Astrocyte of the spinal cord (primary cell): ENCODE results near the gene ETV3L.

Experiments used
- DNase-seq: peaks from one replicate; pipeline ENCODE4 v3.0.0; 2011; ENCODE audit warnings: low read depth, low spot score
- H3K4me3 ChIP-seq: 2 replicates; pipeline ENCODE4 v1.5.1; 2011; ENCODE audit warnings: low read depth, mild to moderate bottlenecking, low read length, moderate library complexity
- in situ Hi-C: cut with HindIII; loops from 2 replicates; pipeline ENCODE4 v1.10.0; 2017; ENCODE audit warnings: low sequenced_read_pairs
- TF ChIP-seq, protein P1 (sequence below): IDR thresholded peaks from 2 replicates; pipeline ENCODE4 v1.5.1; 2012; ENCODE audit warnings: low read depth, mild to moderate bottlenecking, low read length, inconsistent platforms

Gene ETV3L

DNA sequence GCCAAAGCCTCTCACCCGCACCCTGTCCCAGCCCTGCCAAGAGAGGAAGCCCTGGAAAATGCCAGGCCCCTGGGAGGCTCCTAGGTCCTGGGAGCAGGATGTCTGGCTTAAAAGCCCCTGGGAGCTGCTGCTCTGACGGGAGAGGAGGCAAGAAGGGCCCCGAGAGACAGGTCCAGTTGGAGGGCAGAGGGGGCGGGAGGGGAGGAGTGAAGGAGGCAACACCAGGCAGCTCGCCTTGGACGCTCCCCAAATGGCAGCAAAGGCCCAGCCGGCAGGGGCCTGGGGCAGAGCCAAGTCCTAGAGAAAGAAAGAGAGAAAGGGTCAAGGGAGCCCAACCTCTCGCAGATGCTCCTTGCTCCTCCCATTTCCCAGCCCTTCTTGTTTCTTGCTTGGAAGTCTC is 6.8 kb downstream of the ETV3L start:
- in situ Hi-C loops: no loop called here
- TF ChIP-seq, protein P1, sequence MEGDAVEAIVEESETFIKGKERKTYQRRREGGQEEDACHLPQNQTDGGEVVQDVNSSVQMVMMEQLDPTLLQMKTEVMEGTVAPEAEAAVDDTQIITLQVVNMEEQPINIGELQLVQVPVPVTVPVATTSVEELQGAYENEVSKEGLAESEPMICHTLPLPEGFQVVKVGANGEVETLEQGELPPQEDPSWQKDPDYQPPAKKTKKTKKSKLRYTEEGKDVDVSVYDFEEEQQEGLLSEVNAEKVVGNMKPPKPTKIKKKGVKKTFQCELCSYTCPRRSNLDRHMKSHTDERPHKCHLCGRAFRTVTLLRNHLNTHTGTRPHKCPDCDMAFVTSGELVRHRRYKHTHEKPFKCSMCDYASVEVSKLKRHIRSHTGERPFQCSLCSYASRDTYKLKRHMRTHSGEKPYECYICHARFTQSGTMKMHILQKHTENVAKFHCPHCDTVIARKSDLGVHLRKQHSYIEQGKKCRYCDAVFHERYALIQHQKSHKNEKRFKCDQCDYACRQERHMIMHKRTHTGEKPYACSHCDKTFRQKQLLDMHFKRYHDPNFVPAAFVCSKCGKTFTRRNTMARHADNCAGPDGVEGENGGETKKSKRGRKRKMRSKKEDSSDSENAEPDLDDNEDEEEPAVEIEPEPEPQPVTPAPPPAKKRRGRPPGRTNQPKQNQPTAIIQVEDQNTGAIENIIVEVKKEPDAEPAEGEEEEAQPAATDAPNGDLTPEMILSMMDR: no peak
- no peak for DNase-seq
- H3K4me3 ChIP-seq: no peak overlapping the region

DNA sequence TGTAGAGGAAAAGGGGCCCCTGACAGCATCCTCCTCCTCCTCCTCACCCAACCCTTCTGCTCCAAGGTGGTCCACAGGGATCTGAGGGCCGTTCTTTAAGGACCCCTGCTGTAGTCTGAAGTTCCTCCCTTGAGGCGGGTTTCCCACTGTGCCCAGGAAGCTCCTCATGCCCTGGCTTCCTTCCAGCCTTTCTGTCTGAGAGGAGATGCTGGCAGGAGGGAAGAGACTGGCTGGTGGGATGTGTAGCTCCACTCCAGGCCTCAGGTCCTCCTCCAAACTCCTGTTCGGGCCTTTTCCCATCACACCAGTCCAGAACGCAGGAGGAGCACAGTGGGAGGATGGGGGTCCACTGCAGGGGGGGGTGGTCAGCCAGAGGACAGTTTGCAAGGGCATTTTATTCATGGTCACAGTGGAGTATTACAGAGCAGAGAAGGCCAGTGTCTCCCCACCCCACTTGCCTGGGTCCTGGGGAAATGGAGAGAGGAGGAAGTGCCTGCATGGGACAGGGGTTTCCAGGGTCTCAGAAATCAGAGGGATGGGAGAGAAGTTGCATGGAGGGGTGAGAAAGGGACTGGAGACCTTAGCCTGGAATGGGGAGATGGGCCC is 7.8 kb downstream of the ETV3L start:
- TF ChIP-seq, protein P1: no peak
- in situ Hi-C loops: no loop called here
- DNase-seq: no peak

DNA sequence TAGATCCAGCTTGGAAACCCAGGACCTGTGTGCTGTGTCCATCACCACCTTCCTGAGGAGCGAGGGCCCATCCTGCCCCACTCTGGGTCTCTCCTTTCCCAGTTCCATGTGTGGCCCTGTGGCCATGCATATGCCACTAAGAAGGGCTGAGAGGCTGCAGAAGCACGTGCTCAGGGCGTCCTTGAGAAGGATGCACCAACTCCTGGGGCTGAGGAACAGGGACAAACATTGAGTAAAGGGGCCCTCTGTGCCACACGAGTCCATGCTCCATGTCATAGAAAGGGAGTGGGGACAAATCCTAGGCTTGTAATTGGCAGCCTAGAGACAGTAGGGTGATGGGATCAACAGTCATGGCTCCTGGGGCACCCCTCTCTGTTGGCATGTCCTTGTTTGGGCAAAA is 8.4 kb downstream of the ETV3L start:
- no peak overlapping the region for H3K4me3 ChIP-seq
- DNase-seq: no peak
- TF ChIP-seq, protein P1: no peak
- in situ Hi-C loops: no loop called here

More for the DNA sequence above, 7.8 kb downstream of the ETV3L start:
- no peak overlapping the region for H3K4me3 ChIP-seq

DNA sequence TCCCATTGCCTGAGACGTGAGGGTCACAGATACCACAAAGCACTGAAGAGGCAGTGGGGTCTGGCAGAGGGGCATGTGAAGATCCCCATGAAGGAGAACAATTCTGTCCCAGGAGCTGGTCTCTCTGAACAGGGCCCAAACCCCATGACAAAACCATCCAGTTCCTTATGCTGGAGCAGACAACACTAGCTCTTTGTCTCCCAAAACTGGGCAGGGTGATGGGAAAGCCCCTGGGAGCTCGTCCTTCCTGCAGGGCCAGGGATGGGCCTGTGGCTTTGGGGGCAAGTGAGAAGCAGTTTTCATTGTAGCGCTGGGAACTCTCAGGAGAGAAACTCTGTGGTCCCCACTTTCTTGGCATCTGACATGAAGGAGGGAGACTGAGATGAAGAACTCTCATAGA is 8.8 kb downstream of the ETV3L start:
- no peak overlapping the region for H3K4me3 ChIP-seq
- TF ChIP-seq, protein P1: no peak
- in situ Hi-C loops: no loop called here
- no peak for DNase-seq

DNA sequence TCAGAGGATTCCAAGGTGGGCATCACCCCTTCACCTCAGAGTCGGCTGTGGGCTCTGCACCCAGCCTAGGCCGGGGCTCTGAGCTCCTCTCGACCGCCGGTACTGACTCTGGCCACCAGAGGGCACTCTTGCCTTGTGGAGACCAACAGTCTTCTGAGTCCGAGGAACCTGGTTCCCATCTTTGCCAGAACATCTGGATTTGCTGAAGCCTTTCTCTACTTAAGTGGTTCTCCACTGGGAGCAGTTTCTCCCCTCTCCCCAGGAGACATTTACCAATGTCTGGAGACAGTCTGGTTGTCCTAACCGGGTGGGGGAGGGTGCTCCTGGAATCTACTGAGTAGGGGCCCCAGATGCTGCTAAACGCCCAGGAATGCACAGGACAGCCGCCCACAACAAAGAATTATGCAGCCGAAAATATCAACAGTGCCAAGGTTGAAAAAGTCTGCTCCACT is 9.4 kb downstream of the ETV3L start:
- in situ Hi-C loops: no loop called here
- DNase-seq: peak; percentile 78
- TF ChIP-seq, protein P1: peak; percentile 96
- H3K4me3 ChIP-seq: no peak overlapping the region

DNA sequence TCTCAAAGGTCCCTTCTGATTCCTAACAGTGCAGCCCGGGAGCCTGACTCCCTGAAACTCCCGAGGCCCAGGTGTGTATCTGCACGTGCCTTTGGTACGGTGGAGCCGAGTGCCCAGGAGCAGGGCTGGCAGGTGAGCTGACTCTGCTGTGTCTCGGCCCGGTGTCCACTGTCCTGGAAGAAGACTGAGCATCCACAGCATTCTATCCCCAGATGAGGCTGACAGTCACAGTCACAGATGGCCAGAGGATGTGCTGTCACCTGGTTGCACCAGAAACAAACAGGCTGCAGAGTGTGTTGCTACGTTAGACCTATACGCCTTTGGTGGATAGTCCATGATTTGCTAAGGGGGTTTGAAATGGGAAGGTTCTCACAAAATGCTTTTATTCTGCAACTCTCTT is 9.8 kb downstream of the ETV3L start:
- H3K4me3 ChIP-seq: no peak overlapping the region
- in situ Hi-C loops: no loop called here
- no peak for DNase-seq
- TF ChIP-seq, protein P1: no peak
